ENCODE results near the gene LDLRAD2. TPM values are rescaled to one million over a fixed set of nuclear protein-coding genes. Genes with fewer than 3 reads are reported as not detected.

Gene LDLRAD2
- total and polyA plus RNA-seq, 9 of the 15 experiments (the other 6 are each of a cell fraction or from before 2014, with no cell fraction given), result 0.45 to 0.48 TPM; not detected in 7

DNA sequence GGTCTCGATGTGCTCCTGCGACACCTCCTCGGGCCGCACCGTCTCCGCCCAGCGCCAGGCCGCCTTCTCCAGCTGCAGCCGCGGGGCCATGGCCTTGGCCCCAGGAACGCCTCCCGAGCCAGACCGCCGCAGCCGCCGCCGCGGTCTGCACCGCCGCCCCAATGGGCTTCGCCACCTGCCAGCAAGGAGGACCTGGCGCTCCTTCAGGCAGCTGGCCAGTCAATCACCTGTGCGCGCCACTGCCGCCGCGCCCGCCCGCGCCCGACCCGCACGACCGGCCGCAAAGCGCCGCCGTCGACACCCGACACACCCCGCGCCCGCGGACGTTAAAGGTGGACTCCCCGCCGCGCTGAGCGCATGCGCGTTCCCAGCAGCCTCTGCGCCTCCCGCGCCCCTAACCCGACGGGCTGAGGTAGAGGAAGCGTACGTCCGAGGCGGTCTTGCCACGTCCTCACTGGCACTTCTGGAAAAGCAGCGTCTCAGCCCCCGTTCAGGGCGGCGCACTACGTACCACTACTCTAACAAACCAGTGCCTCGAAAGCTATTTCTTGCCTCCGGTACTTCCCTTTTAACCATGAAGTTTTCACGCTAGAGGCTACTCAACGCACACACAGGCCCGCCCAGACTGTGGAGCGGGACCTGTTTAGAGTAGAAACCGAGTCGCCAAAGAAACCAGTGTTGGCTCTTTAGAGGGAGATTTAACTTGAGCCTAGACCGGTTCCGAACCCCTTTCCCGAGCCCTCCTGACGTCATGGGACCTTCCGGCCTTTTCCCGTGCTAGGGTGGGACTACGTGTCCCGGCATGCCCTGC lies 29.0 kb upstream of the LDLRAD2 start, which contains the start of gene USP48 (continued):
- no peak; the same call in 1 of the 2 replicates for TF ChIP-seq HMG20A (CRISPR knock-in tag; conservative IDR thresholded peaks at IDR 0.05)
- 0 out of 2 replicates have a peak, but pooled peaks have one; percentile 80 for TF ChIP-seq RFX7 (CRISPR knock-in tag; IDR thresholded peaks at IDR 0.05)
- peak; percentile 100 for TF ChIP-seq RBFOX2 (IDR thresholded peaks at IDR 0.05; ENCODE audit: low read depth, low read length)
- no peak for TF ChIP-seq PHTF2 (CRISPR knock-in tag; IDR thresholded peaks at IDR 0.05)
- no peak; a peak in 1 of 4 replicates for TF ChIP-seq MLX (CRISPR knock-in tag; conservative IDR thresholded peaks at IDR 0.05)
- TF ChIP-seq, protein P1, sequence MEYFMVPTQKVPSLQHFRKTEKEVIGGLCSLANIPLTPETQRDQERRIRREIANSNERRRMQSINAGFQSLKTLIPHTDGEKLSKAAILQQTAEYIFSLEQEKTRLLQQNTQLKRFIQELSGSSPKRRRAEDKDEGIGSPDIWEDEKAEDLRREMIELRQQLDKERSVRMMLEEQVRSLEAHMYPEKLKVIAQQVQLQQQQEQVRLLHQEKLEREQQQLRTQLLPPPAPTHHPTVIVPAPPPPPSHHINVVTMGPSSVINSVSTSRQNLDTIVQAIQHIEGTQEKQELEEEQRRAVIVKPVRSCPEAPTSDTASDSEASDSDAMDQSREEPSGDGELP (CRISPR knock-in tag; IDR thresholded peaks at IDR 0.05; ENCODE audit: borderline replicate concordance), result peak; percentile 93
- no peak for TF ChIP-seq USF2 (CRISPR knock-in tag; IDR thresholded peaks at IDR 0.05)
- no peak for TF ChIP-seq ADNP (tag; IDR thresholded peaks at IDR 0.05)
- no peak; the same call in 1 of the 2 replicates for TF ChIP-seq TCF7 (IDR thresholded peaks at IDR 0.05; ENCODE audit: borderline replicate concordance)
- TF ChIP-seq POLR2B (IDR thresholded peaks at IDR 0.05; ENCODE audit: low read depth, partially characterized antibody), result peak; percentile 99
- TF ChIP-seq NELFE (IDR thresholded peaks at IDR 0.05; ENCODE audit: insufficient read depth, insufficient read length), result no peak
- no peak for TF ChIP-seq SAFB (IDR thresholded peaks at IDR 0.05; ENCODE audit: borderline replicate concordance, low read depth, low read length)
- TF ChIP-seq TEAD1 (CRISPR knock-in tag; IDR thresholded peaks at IDR 0.05), result peak; percentile 51 to 87
- TF ChIP-seq FOXJ2 (tag; IDR thresholded peaks at IDR 0.05), result no peak; the same call in 1 of the 2 replicates
- TF ChIP-seq BMI1 (IDR thresholded peaks at IDR 0.05; ENCODE audit: low read length), result no peak
- TF ChIP-seq THRB (CRISPR knock-in tag; conservative IDR thresholded peaks at IDR 0.05), result peak; percentile 92
- TF ChIP-seq PTRF (tag; IDR thresholded peaks at IDR 0.05), result no peak
- no peak for TF ChIP-seq NFIX (CRISPR knock-in tag; IDR thresholded peaks at IDR 0.05; ENCODE audit: low read depth)
- TF ChIP-seq, protein P2, sequence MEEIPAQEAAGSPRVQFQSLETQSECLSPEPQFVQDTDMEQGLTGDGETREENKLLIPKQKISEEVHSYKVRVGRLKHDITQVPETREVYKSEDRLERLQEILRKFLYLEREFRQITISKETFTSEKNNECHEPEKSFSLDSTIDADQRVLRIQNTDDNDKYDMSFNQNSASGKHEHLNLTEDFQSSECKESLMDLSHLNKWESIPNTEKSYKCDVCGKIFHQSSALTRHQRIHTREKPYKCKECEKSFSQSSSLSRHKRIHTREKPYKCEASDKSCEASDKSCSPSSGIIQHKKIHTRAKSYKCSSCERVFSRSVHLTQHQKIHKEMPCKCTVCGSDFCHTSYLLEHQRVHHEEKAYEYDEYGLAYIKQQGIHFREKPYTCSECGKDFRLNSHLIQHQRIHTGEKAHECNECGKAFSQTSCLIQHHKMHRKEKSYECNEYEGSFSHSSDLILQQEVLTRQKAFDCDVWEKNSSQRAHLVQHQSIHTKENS (CRISPR knock-in tag; IDR thresholded peaks at IDR 0.05), result no peak
- TF ChIP-seq, protein P3, sequence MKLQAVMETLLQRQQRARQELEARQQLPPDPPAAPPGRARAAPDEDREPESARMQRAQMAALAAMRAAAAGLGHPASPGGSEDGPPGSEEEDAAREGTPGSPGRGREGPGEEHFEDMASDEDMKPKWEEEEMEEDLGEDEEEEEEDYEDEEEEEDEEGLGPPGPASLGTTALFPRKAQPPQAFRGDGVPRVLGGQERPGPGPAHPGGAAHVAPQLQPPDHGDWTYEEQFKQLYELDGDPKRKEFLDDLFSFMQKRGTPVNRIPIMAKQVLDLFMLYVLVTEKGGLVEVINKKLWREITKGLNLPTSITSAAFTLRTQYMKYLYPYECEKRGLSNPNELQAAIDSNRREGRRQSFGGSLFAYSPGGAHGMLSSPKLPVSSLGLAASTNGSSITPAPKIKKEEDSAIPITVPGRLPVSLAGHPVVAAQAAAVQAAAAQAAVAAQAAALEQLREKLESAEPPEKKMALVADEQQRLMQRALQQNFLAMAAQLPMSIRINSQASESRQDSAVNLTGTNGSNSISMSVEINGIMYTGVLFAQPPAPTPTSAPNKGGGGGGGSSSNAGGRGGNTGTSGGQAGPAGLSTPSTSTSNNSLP (IDR thresholded peaks at IDR 0.05; ENCODE audit: borderline replicate concordance, low read depth, low read length), result no peak
- TF ChIP-seq KLF10 (CRISPR knock-in tag; IDR thresholded peaks at IDR 0.05), result no peak

Measured in K562 (cell line).